HG03039 (cell line): ENCODE data around the gene OR51D1.

Experiments
- ATAC-seq: cut with Tn5 transposase; IDR thresholded peaks from one replicate; pipeline ENCODE4 v1.9.1; 2021; ENCODE audit warnings: mild to moderate bottlenecking, moderate library complexity; ENCODE audit not compliant: unreplicated experiment

Gene OR51D1

GRCh38 chr11:4636962-4637661, at the start of gene OR51D1:
TSS of gene OR51D1 (plus strand) at chr11:4637477. CDS start at chr11:4639791, 2,314 bp downstream.
- peak; percentile 87 for ATAC-seq

- ATAC-seq: no peak
Observed at GRCh38 chr11:4589017-4589416, 48.3 kb upstream of the OR51D1 start.

- ATAC-seq: no peak
Observed at GRCh38 chr11:4593739-4594138, 43.5 kb upstream of the OR51D1 start, which contains the start of gene OR52I1. TSS of gene OR52I1 (plus strand) at chr11:4594039. CDS start at chr11:4594039, 0 bp downstream.

- ATAC-seq: no peak
Observed at GRCh38 chr11:4605057-4605456, 32.2 kb upstream of the OR51D1 start.

GRCh38 chr11:4606231-4607015, 30.9 kb upstream of the OR51D1 start:
- ATAC-seq: no peak

GRCh38 chr11:4607096-4607495, 30.2 kb upstream of the OR51D1 start:
- ATAC-seq: no peak

- peak; percentile 100 for ATAC-seq
Observed at GRCh38 chr11:4607781-4608666, 29.3 kb upstream of the OR51D1 start, which contains the start of gene TRIM68. TSS of gene TRIM68 (minus strand) at chr11:4608231. CDS start at chr11:4605504, 2,727 bp downstream.

- ATAC-seq: no peak
Observed at GRCh38 chr11:4610258-4610935, 26.9 kb upstream of the OR51D1 start.

- no peak for ATAC-seq
Observed at GRCh38 chr11:4611986-4612385, 25.3 kb upstream of the OR51D1 start.

GRCh38 chr11:4615856-4616444, 21.3 kb upstream of the OR51D1 start:
- ATAC-seq: no peak

- ATAC-seq: no peak
Observed at GRCh38 chr11:4619514-4619913, 17.8 kb upstream of the OR51D1 start.

GRCh38 chr11:4626207-4627099, 10.8 kb upstream of the OR51D1 start:
- no peak for ATAC-seq

- ATAC-seq: no peak
Observed at GRCh38 chr11:4636136-4636535, 1.1 kb upstream of the OR51D1 start.

- no peak for ATAC-seq
Observed at GRCh38 chr11:4637662-4638047, 378 bp downstream of the OR51D1 start.

GRCh38 chr11:4639931-4640330, 2.7 kb downstream of the OR51D1 start:
- no peak for ATAC-seq

- no peak for ATAC-seq
Observed at GRCh38 chr11:4641501-4641900, 4.2 kb downstream of the OR51D1 start.

GRCh38 chr11:4642043-4642442, 4.8 kb downstream of the OR51D1 start:
- ATAC-seq: no peak

- ATAC-seq: no peak
Observed at GRCh38 chr11:4643076-4643475, 5.8 kb downstream of the OR51D1 start.

- no peak for ATAC-seq
Observed at GRCh38 chr11:4643682-4644081, 6.4 kb downstream of the OR51D1 start, which contains the start of gene OR51E1. TSS of gene OR51E1 (plus strand) at chr11:4643982. CDS start at chr11:4652527, 8,545 bp downstream.
